HG02610 (cell line): ENCODE data around the gene WWOX.

Experiments used
- ATAC-seq: cut with Tn5 transposase; IDR thresholded peaks from one replicate; pipeline ENCODE4 v1.9.1; 2021; ENCODE audit warnings: mild to moderate bottlenecking, moderate library complexity; ENCODE audit not compliant: unreplicated experiment

The WWOX gene

GRCh38 chr16:78290872-78291591 lies 191.6 kb downstream of the WWOX start:
- no peak for ATAC-seq

- ATAC-seq, result no peak
These were observed 192.2 kb downstream of the WWOX start for GRCh38 chr16:78291604-78292003.

- no peak for ATAC-seq
These were observed 192.8 kb downstream of the WWOX start for GRCh38 chr16:78292086-78292843.

GRCh38 chr16:78292844-78293380 lies 193.5 kb downstream of the WWOX start:
- ATAC-seq, result no peak

- no peak for ATAC-seq
These were observed 195.2 kb downstream of the WWOX start for GRCh38 chr16:78294538-78295225.

GRCh38 chr16:78297066-78297666 lies 197.7 kb downstream of the WWOX start:
- no peak for ATAC-seq

- no peak for ATAC-seq
These were observed 199.5 kb downstream of the WWOX start for GRCh38 chr16:78298986-78299385.

- no peak for ATAC-seq
These were observed 201.0 kb downstream of the WWOX start for GRCh38 chr16:78300469-78300868.

- ATAC-seq, result no peak
These were observed 204.5 kb downstream of the WWOX start for GRCh38 chr16:78303946-78304345.

- ATAC-seq, result no peak
These were observed 206.9 kb downstream of the WWOX start for GRCh38 chr16:78306361-78306760.

- ATAC-seq, result no peak
These were observed 208.5 kb downstream of the WWOX start for GRCh38 chr16:78307824-78308528.

- ATAC-seq, result no peak
These were observed 210.3 kb downstream of the WWOX start for GRCh38 chr16:78309763-78310162.

- no peak for ATAC-seq
These were observed 210.7 kb downstream of the WWOX start for GRCh38 chr16:78310196-78310595.

GRCh38 chr16:78310990-78311561 lies 211.6 kb downstream of the WWOX start:
- ATAC-seq, result no peak

GRCh38 chr16:78311831-78312230 lies 212.4 kb downstream of the WWOX start:
- ATAC-seq, result no peak

- ATAC-seq, result no peak
These were observed 218.2 kb downstream of the WWOX start for GRCh38 chr16:78317564-78318240.

GRCh38 chr16:78321620-78322360 lies 222.3 kb downstream of the WWOX start:
- ATAC-seq, result no peak

- ATAC-seq, result no peak
These were observed 223.9 kb downstream of the WWOX start for GRCh38 chr16:78323315-78323714.
